CD1c-positive myeloid dendritic cell (primary cell): ENCODE measurements around the gene PPP3CA.
"Not testable (repeated sequence)": the region's sequence is repeated elsewhere in the genome, so short reads cannot be mapped to it uniquely, and the experiment has no call there.

ENCODE experiments used
- DNase-seq: peaks from one replicate; pipeline ENCODE4 v3.0.0-alpha.2; 2016; ENCODE audit errors: extremely low spot score

Gene PPP3CA

GRCh38 chr4:101009471-101009870 is 337.9 kb downstream of the PPP3CA start:
- DNase-seq = no peak

GRCh38 chr4:101008503-101008902 is 338.8 kb downstream of the PPP3CA start:
- no peak for DNase-seq

GRCh38 chr4:101005659-101006058 is 341.7 kb downstream of the PPP3CA start:
- no peak for DNase-seq

GRCh38 chr4:101000496-101000895 is 346.8 kb downstream of the PPP3CA start:
- no peak for DNase-seq

DNA sequence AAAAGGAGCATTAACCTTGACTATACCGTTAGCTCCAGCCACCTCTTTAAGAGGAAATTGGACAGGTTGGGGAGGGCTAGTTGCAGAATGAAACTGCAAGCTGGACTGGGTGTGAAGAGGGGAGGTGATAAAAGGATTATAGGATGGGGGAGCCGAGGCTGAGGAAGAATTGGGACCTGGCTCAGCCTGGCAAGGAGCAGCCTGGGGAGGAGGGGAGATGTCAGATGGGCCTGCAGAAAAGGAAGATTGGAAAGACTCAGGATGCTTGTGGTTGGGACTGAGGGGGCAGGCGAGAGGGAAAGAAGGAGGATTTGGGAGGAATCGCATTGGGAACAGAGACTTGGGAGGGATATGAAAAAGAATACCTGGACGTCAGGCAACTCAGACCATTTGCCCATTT is 351.7 kb downstream of the PPP3CA start:
- DNase-seq = no peak

DNA sequence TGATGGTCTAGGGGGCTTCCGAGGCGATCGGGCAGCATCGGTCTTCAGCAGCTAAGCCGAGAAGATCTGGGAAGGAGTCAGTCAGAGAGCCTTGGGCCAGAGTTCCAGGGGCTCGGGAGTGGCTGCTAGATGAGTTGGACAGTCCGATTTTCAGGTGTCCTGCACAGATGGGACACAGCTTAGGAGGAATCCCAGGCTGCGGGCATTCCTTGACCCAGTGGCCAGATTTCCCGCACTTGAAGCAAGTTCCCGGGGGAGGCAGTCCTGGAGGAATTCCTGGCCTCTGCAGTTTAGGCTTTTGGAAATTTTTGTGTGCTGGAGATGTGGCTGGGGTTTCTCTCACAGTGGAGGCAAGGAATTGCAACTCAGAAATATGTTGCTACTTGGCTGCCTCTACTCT is 352.3 kb downstream of the PPP3CA start:
- not testable (repeated sequence) for DNase-seq

DNA sequence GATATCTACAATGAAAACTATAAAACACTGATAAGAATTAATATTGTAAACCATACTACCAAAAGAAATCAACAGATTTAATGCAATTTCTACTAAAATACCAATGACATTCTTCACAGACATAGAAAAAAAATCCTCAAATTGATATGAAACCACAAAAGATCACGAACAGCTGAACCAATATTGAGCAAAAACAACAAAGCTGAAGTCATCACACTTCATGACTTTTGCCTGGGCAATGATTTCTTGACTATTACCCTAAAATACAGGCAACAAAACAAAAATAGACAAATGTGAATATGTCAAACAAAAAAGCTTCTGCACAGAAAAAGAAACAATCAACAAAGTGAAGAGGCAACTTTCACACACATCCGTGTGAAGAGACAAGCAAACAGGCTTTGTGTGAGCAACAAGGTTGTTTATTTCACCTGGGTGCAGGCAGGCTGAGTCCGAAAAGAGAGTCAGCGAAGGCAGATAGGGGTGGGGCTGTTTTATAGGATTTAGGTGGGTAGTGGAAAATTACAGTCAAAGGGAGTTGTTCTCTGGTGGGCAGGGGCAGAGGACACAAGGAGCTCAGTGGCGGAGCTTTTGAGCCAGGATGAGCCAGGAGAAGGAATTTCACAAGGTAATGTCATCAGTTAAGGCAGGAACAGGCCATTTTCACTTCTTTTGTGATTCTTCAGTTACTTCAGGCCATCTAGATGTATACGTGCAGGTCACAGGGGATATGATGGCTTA is 355.8 kb downstream of the PPP3CA start:
- not testable (repeated sequence) for DNase-seq

DNA sequence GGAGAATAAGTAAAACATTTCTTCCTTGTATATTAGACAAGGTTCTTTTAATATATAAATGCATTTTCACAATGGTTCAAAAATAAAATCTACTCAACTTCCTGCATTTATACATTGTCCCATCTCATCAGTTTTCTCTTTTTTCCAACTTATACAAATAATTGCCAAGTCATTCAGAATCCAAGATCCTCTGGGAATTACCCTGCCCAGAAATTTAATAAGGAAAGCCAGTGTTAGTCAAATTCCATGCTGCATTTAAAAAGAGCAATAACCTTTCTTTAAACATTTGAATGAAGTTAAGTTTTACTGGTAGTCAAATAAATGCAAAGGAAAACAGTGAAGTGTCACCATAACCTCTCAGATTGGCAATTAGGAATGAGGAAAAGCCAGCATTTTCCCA is 357.9 kb downstream of the PPP3CA start:
- no peak for DNase-seq

DNA sequence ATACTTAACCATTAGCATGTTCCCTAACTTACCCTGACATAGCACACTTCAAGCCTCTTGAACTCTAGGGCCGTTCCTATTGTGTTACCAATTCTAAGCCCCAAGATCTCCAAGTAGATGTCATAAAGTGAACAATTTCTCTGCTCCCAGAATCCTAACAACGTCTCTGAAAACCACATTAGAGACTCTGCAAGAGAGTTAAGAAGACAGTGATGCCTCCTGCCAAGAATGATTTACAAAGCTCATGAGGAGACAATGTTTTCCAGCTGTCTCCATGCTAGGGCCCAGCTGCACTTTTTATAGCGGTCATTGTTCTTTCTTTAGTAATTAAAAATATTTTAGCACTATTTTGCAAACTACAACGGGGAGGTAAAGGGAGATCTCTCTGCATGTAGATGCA is 358.4 kb downstream of the PPP3CA start:
- no peak for DNase-seq

GRCh38 chr4:100986360-100986868 is 360.9 kb downstream of the PPP3CA start:
- DNase-seq = no peak

DNA sequence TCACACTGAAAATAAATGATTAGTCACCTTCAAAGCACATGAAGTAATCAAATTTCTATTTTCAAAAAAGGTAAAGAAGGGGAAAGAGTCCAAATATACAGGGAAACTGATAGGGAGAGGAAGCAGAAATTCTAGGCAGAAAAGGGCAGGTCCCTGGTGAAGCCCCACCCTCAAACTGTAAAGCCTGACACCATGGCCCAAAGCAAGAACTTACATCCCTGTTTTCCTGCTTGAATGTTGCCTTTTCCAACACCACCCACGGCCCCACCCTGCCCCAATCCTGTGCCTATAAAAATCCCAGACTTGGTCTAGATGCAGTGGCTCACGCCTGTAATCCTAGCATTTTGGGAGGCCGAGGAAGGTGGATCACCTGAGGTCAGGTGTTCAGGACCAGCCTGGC is 361.8 kb downstream of the PPP3CA start:
- no peak for DNase-seq

- DNase-seq = no peak
Measured at GRCh38 chr4:100984901-100985300, 362.4 kb downstream of the PPP3CA start.

DNA sequence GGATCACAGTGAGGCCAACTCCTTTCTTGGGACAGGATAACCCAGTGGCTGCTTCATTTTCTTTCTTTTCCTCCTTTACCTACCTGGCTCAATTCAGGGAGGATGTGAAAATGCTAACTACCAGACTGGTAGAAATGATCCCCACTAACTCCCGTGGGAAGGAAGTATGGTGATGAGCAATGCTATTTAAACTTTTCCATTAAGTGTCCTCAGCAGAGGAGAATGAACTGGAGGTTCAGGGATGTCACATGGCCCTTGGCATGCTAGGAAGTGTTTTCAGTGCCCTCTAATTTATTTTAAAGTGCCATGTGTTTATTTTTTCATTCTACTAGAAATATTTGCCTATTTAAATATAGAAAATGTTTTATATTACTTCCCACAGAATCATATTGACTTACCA is 363.9 kb downstream of the PPP3CA start:
- no peak for DNase-seq

DNA sequence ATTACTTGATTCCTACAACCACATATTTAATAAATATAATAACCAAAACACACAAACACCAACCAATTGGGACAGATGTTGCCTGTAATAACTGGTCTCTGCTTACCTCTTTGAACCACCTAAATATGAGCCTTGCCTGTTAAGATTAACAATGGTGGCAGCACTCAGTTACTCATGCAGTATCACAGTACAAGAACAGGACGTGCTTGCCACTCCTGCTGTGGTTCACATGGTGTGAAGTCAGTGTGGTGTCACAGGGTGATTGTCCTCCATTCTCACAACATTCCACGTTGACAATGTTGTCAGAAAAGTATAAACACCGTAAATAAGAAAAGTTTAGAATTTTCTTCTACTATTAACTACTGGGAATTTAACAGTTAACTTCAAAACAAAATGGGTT is 365.0 kb downstream of the PPP3CA start:
- DNase-seq = no peak

GRCh38 chr4:100981447-100982204 is 365.7 kb downstream of the PPP3CA start:
- DNase-seq = peak; percentile 68

DNA sequence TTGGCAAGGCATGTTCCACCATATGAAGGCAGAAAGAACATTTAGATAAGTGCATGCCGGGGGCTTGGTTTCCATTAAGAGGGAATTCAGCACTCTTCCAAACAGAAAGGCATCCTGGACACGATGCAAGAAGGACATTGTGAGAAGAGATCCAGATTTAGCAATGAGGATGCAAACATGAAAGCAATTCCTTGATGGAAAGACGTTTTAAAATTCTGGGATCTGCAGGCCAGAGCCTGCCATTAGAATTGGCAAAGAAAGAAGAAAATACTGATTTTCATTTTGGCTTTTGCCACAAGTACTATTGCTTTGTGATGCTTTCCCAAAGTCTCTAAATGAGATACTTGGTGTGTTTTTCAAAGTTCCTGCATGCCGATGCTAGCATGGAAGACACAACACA is 367.6 kb downstream of the PPP3CA start:
- no peak for DNase-seq

- DNase-seq = no peak
Measured at GRCh38 chr4:100977746-100978397, 369.5 kb downstream of the PPP3CA start.

GRCh38 chr4:100977274-100977673 is 370.1 kb downstream of the PPP3CA start:
- DNase-seq = no peak
